K562 (cell line): ENCODE results near the gene ADNP2. TPM values are rescaled to one million over a fixed set of nuclear protein-coding genes. Genes with fewer than 3 reads are reported as not detected.

Experiments used
- ATAC-seq: fragments of 200-7000 bp; cut with Tn5 transposase; 3 replicates; pipeline ENCODE4 v1.9.1; 2020; ENCODE audit warnings: moderate library complexity
- BruUV-seq: library from RNA; stranded (reverse); fragments of 400-500 nt; replicated peaks from 2 replicates; lab custom pipeline; 2021; lab: Mats Ljungman, UMichigan
- CTCF ChIA-PET: fragments of 300-600 bp; formaldehyde crosslinking; extraction: SDS; loops from one replicate; lab custom pipeline; 2021; ENCODE audit warnings: low intra/inter-chr PET ratio; lab: Yijun Ruan, JAX
- POLR2A ChIA-PET: fragments of 300-600, 350-650 bp; sonication (Branson Sonifier 250); formaldehyde crosslinking; extraction: SDS; loops from one replicate; lab custom pipeline; 2021; ENCODE audit warnings: antibody characterized with exemption, inconsistent platforms; lab: Yijun Ruan, JAX
- DNase-seq, 4 experiments: peaks; one replicate each; pipeline versions ENCODE4 v3.0.0 to v3.0.0-alpha.2; 2011 to 2018; ENCODE audit warnings: low spot score in 3 of 4, mixed read lengths in 3 of 4; ENCODE audit errors: extremely low read depth in 1 of 4
- FAIRE-seq: peaks from 2 replicates; lab custom pipeline; 2011; peaks lifted over from hg19 to GRCh38; lab: Jason Lieb, UNC
- H2AFZ ChIP-seq: 2 replicates; pipeline ENCODE4 v1.6.0; 2011; ENCODE audit warnings: low read depth, low read length, control low read depth, inconsistent platforms
- H3K27ac ChIP-seq: fragments of 200-600 bp; 3 replicates; pipeline ENCODE4 v1.8.0; 2011; ENCODE audit warnings: low read depth, mild to moderate bottlenecking, control low read depth, inconsistent platforms, low read length, moderate library complexity, mixed read lengths; ENCODE audit errors: extremely low read depth
- H3K27me3 ChIP-seq, 2 experiments: fragments of 300-600 bp in 1 of 2; 2 replicates in 1 of 2; 3 replicates in 1 of 2; pipeline versions ENCODE4 v1.6.0 to v1.8.0; 2011; ENCODE audit warnings: inconsistent platforms in 2 of 2, low read length in 2 of 2, mild to moderate bottlenecking in 1 of 2, mixed read lengths in 1 of 2, moderate library complexity in 1 of 2; ENCODE audit not compliant: control insufficient read depth in 2 of 2, insufficient read depth in 2 of 2
- H3K36me3 ChIP-seq: fragments of 300-600 bp; 3 replicates; pipeline ENCODE4 v1.8.0; 2011; ENCODE audit warnings: mild to moderate bottlenecking, low read length, inconsistent platforms; ENCODE audit not compliant: control insufficient read depth, insufficient read depth
- H3K4me1 ChIP-seq, 2 experiments: fragments of 200-600 bp in 1 of 2; replicated peaks in 1 of 2; 2 replicates in 1 of 2; 3 replicates in 1 of 2; pipeline versions ENCODE4 v1.5.1 to v1.8.0; 2011; ENCODE audit warnings: inconsistent platforms in 2 of 2, low read length in 2 of 2, mild to moderate bottlenecking in 1 of 2, mixed read lengths in 1 of 2, moderate library complexity in 1 of 2; ENCODE audit not compliant: control insufficient read depth in 2 of 2, insufficient read depth in 2 of 2
- H3K4me2 ChIP-seq: 2 replicates; pipeline ENCODE4 v1.6.1; 2011; ENCODE audit warnings: low read length, control low read depth, inconsistent platforms, mixed read lengths; ENCODE audit not compliant: insufficient read depth
- H3K4me3 ChIP-seq: fragments of 200-600 bp; sonication (generic), shearing (Covaris generic); 2 replicates; pipeline ENCODE4 v1.5.1; 2016; ENCODE audit warnings: control low read depth, inconsistent platforms
- H3K79me2 ChIP-seq: fragments of 200-600 bp; 3 replicates; pipeline ENCODE4 v1.8.0; 2011; ENCODE audit warnings: low read length, inconsistent platforms; ENCODE audit not compliant: control insufficient read depth, insufficient read depth
- H3K9ac ChIP-seq, 2 experiments: 2 replicates each; pipeline versions ENCODE4 v1.6.0 to v1.6.1; 2011; ENCODE audit warnings: low read depth in 2 of 2, low read length in 2 of 2, control low read depth in 1 of 2, inconsistent platforms in 1 of 2, mild to moderate bottlenecking in 1 of 2, mixed read lengths in 1 of 2; ENCODE audit not compliant: insufficient read depth in 1 of 2
- H3K9me1 ChIP-seq: one replicate; pipeline ENCODE4 v1.6.0; 2011; ENCODE audit warnings: inconsistent platforms, mild to moderate bottlenecking, low read length, moderate library complexity; ENCODE audit not compliant: control insufficient read depth, insufficient read depth
- H3K9me3 ChIP-seq: replicated peaks from 2 replicates; pipeline ENCODE4 v1.5.1; 2011; ENCODE audit warnings: low read depth, low read length, inconsistent platforms; ENCODE audit not compliant: control insufficient read depth, insufficient read depth
- H4K20me1 ChIP-seq: replicated peaks from 2 replicates; pipeline ENCODE4 v1.6.1; 2011; ENCODE audit warnings: low read length, inconsistent platforms, mixed read lengths; ENCODE audit not compliant: control insufficient read depth, insufficient read depth
- KLF13 ChIP-seq: fragments of 450-650 bp; IDR thresholded peaks from 2 replicates; pipeline ENCODE4 v1.6.1; 2016; ENCODE audit warnings: missing genetic modification characterization, low read depth, mild to moderate bottlenecking, missing compliant biosample characterization, moderate library complexity, borderline replicate concordance
- MAZ ChIP-seq, 2 experiments: fragments of 450-650 bp in 1 of 2; sonication (generic) in 1 of 2; formaldehyde crosslinking; IDR thresholded peaks in 1 of 2; conservative IDR thresholded peaks in 1 of 2; 2 replicates each; pipeline versions ENCODE4 v1.4.0 to v1.5.0; 2020; ENCODE audit warnings: mild to moderate bottlenecking in 1 of 2, missing genetic modification reagents in 1 of 2
- NR2C1 ChIP-seq, 2 experiments: fragments of 450-650 bp; IDR thresholded peaks; 2 replicates each; pipeline ENCODE4 v1.6.1; 2017; ENCODE audit warnings: mild to moderate bottlenecking in 2 of 2, antibody characterized with exemption in 1 of 2, inconsistent platforms in 1 of 2, missing compliant biosample characterization in 1 of 2, missing genetic modification characterization in 1 of 2
- NUFIP1 ChIP-seq: fragments of 450-650 bp; IDR thresholded peaks from 2 replicates; pipeline ENCODE4 v1.6.1; 2018; ENCODE audit not compliant: partially characterized antibody
- POLR2G ChIP-seq: fragments of 200-400 bp; formaldehyde crosslinking; IDR thresholded peaks from 2 replicates; pipeline ENCODE4 v1.6.1; 2017; ENCODE audit warnings: low read depth, mild to moderate bottlenecking, antibody characterized with exemption, low read length, moderate library complexity
- RFX1 ChIP-seq: fragments of 450-650 bp; IDR thresholded peaks from 2 replicates; pipeline ENCODE4 v1.6.1; 2016; ENCODE audit warnings: mild to moderate bottlenecking, moderate library complexity
- ZBTB34 ChIP-seq: fragments of 250-450 bp; sonication (Bioruptor Pico); IDR thresholded peaks from 2 replicates; pipeline ENCODE4 v1.8.0; 2021; ENCODE audit warnings: mild to moderate bottlenecking, moderate library complexity
- ZNF512 ChIP-seq: IDR thresholded peaks from 2 replicates; pipeline ENCODE4 v1.6.1; 2016; ENCODE audit warnings: missing genetic modification characterization, missing compliant biosample characterization
- WGBS: fragments of 100-300 bp; shearing (Covaris generic); methylation state at CpG from one replicate; pipeline ENCODE4 v1.1.6; 2016; ENCODE audit warnings: low coverage, mixed read lengths; ENCODE audit not compliant: insufficient coverage; ENCODE audit errors: missing lambda C conversion rate; 5-methylcytosine and 5-hydroxymethylcytosine counted together
- in situ Hi-C: fragments of 300-500 bp; cut with MboI; formaldehyde crosslinking; loops from 4 replicates; pipeline ENCODE4 v1.15.0; 2018; ENCODE audit warnings: inconsistent platforms, mixed read lengths
- intact Hi-C: fragments of 100-400 bp; cut with micrococcal nuclease; formaldehyde crosslinking; loops from 2 replicates; pipeline ENCODE4 v1.14.2; 2022
- polyA plus RNA-seq, 8 experiments: library from polyadenylated mRNA; depleted of rRNA in 4 of 8; stranded (reverse) in 5 of 8; unstranded in 3 of 8; fragments of >200 nt; fragmentation: Nextera tagmentation in 2 of 8; fragmentation: Illumina TruSeq in 1 of 8; extraction: Ambion mirVana in 2 of 8; extraction: Trizol in 1 of 8; gene quantifications; 2 replicates each; pipeline versions ENCODE4 v1.2.1 to v1.2.3, GENCODE V29; 2011 to 2014; ENCODE audit warnings: inconsistent platforms in 1 of 8, missing spikeins in 1 of 8
- total RNA-seq, 7 experiments: library from RNA; depleted of rRNA in 6 of 7; stranded (reverse); fragments of >200 nt in 6 of 7; fragmentation: Illumina TruSeq in 2 of 7; extraction: Trizol in 2 of 7; gene quantifications; 2 replicates each; pipeline versions ENCODE4 v1.2.1 to v1.2.3, GENCODE V29; 2011 to 2021; ENCODE audit warnings: low replicate concordance in 1 of 7

Gene ADNP2
- total and polyA plus RNA-seq, 9 of the 15 experiments (the other 6 are each of a cell fraction or from before 2014, with no cell fraction given) = 5.8 to 24.3 (median 16.0) TPM

- ATAC-seq = no peak
- H3K4me3 ChIP-seq = no peak overlapping the region
- H3K4me2 ChIP-seq = no peak overlapping the region
- H3K36me3 ChIP-seq = no peaks in the 10 kb centered on the region
- CTCF ChIA-PET = no interaction called here
- no peaks in the 10 kb centered on the region for H3K4me1 ChIP-seq
- no peaks in the 10 kb centered on the region for H4K20me1 ChIP-seq
- no TSS peak for BruUV-seq
- WGBS = 87% methylated on average over 15 of the region's 109 CpGs
- in situ Hi-C loops = no loop called here
- H3K79me2 ChIP-seq = no peaks in the 10 kb centered on the region
- TF ChIP-seq POLR2G (peak; percentile 40; the same call in 1 of the 2 replicates), ZBTB34 (CRISPR knock-in tag) (no peak), NUFIP1 (no peak), NR2C1 (IDR thresholded peaks at IDR 0.05) (no peak), NR2C1 (tag; IDR thresholded peaks at IDR 0.05) (no peak), KLF13 (tag) (no peak), MAZ (CRISPR knock-in tag; conservative IDR thresholded peaks at IDR 0.05 in 1 of 2, IDR thresholded peaks at IDR 0.05 in 1 of 2) (no peak), ZNF512 (tag) (no peak), RFX1 (no peak)
- TF ChIP-seq, all 486 proteins: peak for 1
- DNase-seq (no peak), FAIRE-seq (no peak)
- Histone ChIP-seq H3K27ac (no peak overlapping the region), H3K27me3 (no peaks in the 10 kb centered on the region), H3K9ac (no peak overlapping the region), H2AFZ (no peak overlapping the region), H3K9me3 (no peaks in the 10 kb centered on the region), H3K9me1 (no peaks in the 10 kb centered on the region)
- intact Hi-C loops = loop anchor here (10.0 kb wide), 1 partner anchor 125 kb away; the partner anchor contains the start of gene RBFA
- POLR2A ChIA-PET = no interaction called here
Measured at GRCh38 chr18:80159713-80160636, 50.9 kb downstream of the ADNP2 start.
